MCF 10A (cell line): ENCODE measurements around the gene VAPA. TPM values are rescaled to one million over a fixed set of nuclear protein-coding genes. Genes with fewer than 3 reads are reported as not detected.
"Not testable (repeated sequence)": the region's sequence is repeated elsewhere in the genome, so short reads cannot be mapped to it uniquely, and the experiment has no call there.

Source experiments
- BruUV-seq: library from RNA; stranded (reverse); fragments of 400-500 nt; replicated peaks from 2 replicates; lab custom pipeline; 2021; lab: Mats Ljungman, UMichigan
- CTCF ChIA-PET: fragments of 300-600 bp; sonication (Branson Sonifier 250); formaldehyde crosslinking; extraction: SDS; loops from one replicate; lab custom pipeline; 2021; ENCODE audit warnings: antibody characterized with exemption, inconsistent platforms; lab: Yijun Ruan, JAX
- POLR2A ChIA-PET: fragments of 300-600, 350-650 bp; sonication (Branson Sonifier 250); formaldehyde crosslinking; extraction: SDS; loops from one replicate; lab custom pipeline; 2020; ENCODE audit warnings: antibody characterized with exemption, inconsistent platforms; lab: Yijun Ruan, JAX
- DNase-seq: peaks from one replicate; pipeline ENCODE4 v3.0.0-alpha.2; 2018; ENCODE audit not compliant: unreplicated experiment
- H3K27ac Mint-ChIP-seq: one replicate; pipeline ENCODE4 v1.8.0; 2022; ENCODE audit warnings: mild to moderate bottlenecking, low read depth, mixed read lengths; ENCODE audit not compliant: unreplicated experiment
- H3K27me3 Mint-ChIP-seq: one replicate; pipeline ENCODE4 v1.8.0; 2022; ENCODE audit warnings: mixed read lengths; ENCODE audit not compliant: insufficient read depth, unreplicated experiment
- H3K36me3 Mint-ChIP-seq: one replicate; pipeline ENCODE4 v1.8.0; 2022; ENCODE audit warnings: mild to moderate bottlenecking, moderate library complexity, mixed read lengths; ENCODE audit not compliant: insufficient read depth, unreplicated experiment
- H3K4me1 Mint-ChIP-seq: one replicate; pipeline ENCODE4 v1.8.0; 2022; ENCODE audit warnings: mixed read lengths; ENCODE audit not compliant: insufficient read depth, unreplicated experiment
- H3K4me3 Mint-ChIP-seq: one replicate; pipeline ENCODE4 v1.8.0; 2022; ENCODE audit warnings: mild to moderate bottlenecking, moderate library complexity, mixed read lengths; ENCODE audit not compliant: unreplicated experiment
- H3K9me3 Mint-ChIP-seq: one replicate; pipeline ENCODE4 v1.8.0; 2022; ENCODE audit warnings: mixed read lengths; ENCODE audit not compliant: unreplicated experiment
- intact Hi-C: fragments of 100-400 bp; cut with micrococcal nuclease; formaldehyde crosslinking; loops from 2 replicates; pipeline ENCODE4 v1.14.1; 2022
- total RNA-seq: library from RNA; stranded (reverse); gene quantifications from 2 replicates; pipeline ENCODE4 v1.2.3, GENCODE V29; 2022
- TF ChIP-seq, protein P1 (sequence below): fragments of 200-600 bp; IDR thresholded peaks from one replicate; pipeline ENCODE4 v1.8.0; 2022; ENCODE audit warnings: antibody characterized with exemption, mild to moderate bottlenecking; ENCODE audit not compliant: unreplicated experiment

VAPA gene
- total RNA-seq, 1 experiment from 2014 or later = 286 TPM

DNA sequence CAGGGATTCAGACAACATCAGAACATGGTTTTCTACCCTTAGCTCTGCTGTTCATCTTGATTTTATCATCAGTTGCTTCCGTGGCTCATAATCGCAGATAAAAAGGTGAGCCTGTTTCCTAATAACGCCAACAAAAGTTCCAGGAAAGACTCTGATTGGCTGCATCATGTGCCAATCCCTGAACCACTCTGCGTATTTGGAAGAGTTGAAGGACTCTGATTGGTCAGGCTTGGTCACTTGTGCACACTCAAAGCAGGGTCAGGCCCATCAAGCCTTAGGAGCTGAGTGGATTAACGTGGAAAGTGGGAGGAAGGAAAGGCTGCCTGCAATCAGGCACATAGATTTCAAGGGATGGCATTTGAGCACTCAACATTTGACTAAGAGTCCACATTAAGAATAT, 16.7 kb upstream of the VAPA start:
- no peaks in the 10 kb centered on the region for H3K36me3 Mint-ChIP-seq
- ChIA-PET POLR2A (interaction anchor here (0.7 to 0.9 kb wide), 2 partner anchors 8 to 61 kb away, joined by 3 read pairs; no protein-coding TSS in a partner anchor), CTCF (interaction anchor here (0.9 kb wide), 1 partner anchor 54 kb away, joined by 4 read pairs; no protein-coding TSS in a partner anchor)
- H3K27me3 Mint-ChIP-seq = no peaks in the 10 kb centered on the region
- no TSS peak for BruUV-seq
- H3K4me3 Mint-ChIP-seq = no peak overlapping the region
- TF ChIP-seq, protein P1, sequence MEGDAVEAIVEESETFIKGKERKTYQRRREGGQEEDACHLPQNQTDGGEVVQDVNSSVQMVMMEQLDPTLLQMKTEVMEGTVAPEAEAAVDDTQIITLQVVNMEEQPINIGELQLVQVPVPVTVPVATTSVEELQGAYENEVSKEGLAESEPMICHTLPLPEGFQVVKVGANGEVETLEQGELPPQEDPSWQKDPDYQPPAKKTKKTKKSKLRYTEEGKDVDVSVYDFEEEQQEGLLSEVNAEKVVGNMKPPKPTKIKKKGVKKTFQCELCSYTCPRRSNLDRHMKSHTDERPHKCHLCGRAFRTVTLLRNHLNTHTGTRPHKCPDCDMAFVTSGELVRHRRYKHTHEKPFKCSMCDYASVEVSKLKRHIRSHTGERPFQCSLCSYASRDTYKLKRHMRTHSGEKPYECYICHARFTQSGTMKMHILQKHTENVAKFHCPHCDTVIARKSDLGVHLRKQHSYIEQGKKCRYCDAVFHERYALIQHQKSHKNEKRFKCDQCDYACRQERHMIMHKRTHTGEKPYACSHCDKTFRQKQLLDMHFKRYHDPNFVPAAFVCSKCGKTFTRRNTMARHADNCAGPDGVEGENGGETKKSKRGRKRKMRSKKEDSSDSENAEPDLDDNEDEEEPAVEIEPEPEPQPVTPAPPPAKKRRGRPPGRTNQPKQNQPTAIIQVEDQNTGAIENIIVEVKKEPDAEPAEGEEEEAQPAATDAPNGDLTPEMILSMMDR = no peak
- H3K4me1 Mint-ChIP-seq = peaks cover 7% of the 10 kb centered on the region
- H3K9me3 Mint-ChIP-seq = no peaks in the 10 kb centered on the region
- intact Hi-C loops = no loop called here
- no peak for DNase-seq
- H3K27ac Mint-ChIP-seq = no peak overlapping the region

- H3K27ac Mint-ChIP-seq, H3K9me3 Mint-ChIP-seq, DNase-seq, H3K4me1 Mint-ChIP-seq, BruUV-seq, H3K27me3 Mint-ChIP-seq, intact Hi-C loops, H3K4me3 Mint-ChIP-seq, H3K36me3 Mint-ChIP-seq: not testable (repeated sequence)
- CTCF ChIA-PET = interaction anchor here (0.9 to 1.0 kb wide), 2 partner anchors 40 to 53 kb away, joined by 3 to 4 read pairs; no protein-coding TSS in a partner anchor
- POLR2A ChIA-PET = interaction anchor here (0.7 to 2.1 kb wide), 2 partner anchors 16 to 60 kb away, joined by 3 to 11 read pairs; partner anchors contain the start of gene VAPA
Observed at GRCh38 chr18:9897787-9898291, 16.0 kb upstream of the VAPA start.

- intact Hi-C loops = no loop called here
- H3K36me3 Mint-ChIP-seq = no peaks in the 10 kb centered on the region
- no peak overlapping the region for H3K27ac Mint-ChIP-seq
- DNase-seq = no peak
- no TSS peak for BruUV-seq
- H3K9me3 Mint-ChIP-seq = no peaks in the 10 kb centered on the region
- no peaks in the 10 kb centered on the region for H3K27me3 Mint-ChIP-seq
- CTCF ChIA-PET = interaction anchor here (0.6 to 1.2 kb wide), 5 partner anchors 41 to 324 kb away, joined by 3 to 4 read pairs (median 3); no protein-coding TSS in a partner anchor
- peaks cover 7% of the 10 kb centered on the region for H3K4me1 Mint-ChIP-seq
- TF ChIP-seq, protein P1 = no peak
- POLR2A ChIA-PET = interaction anchor here (0.7 to 2.1 kb wide), 6 partner anchors 13 to 882 kb away, joined by 3 to 11 read pairs (median 4); partner anchors contain the start of genes TXNDC2 and VAPA
- no peak overlapping the region for H3K4me3 Mint-ChIP-seq
Observed at GRCh38 chr18:9898792-9899549, 14.8 kb upstream of the VAPA start.

DNA sequence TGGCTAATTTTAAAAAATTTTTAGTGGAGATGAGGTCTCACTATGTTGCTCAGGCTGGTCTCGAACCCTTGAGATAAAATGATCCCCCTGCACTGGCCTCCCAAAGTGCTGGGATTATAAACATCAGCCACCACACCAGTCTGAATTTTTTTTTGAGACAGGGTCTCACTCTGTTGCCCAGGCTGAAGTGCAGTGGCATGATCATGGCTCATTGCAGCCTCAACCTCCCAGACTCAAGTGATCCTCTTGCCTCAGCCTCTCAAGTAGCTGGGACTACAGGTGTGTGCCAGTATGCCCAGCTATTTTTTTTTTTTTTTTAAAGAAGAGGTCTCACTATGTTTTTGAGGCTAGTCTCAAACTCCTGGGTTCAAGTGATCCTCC, 14.3 kb upstream of the VAPA start:
- H3K27ac Mint-ChIP-seq, H3K36me3 Mint-ChIP-seq, H3K27me3 Mint-ChIP-seq, intact Hi-C loops, BruUV-seq, H3K4me1 Mint-ChIP-seq, DNase-seq, H3K4me3 Mint-ChIP-seq, H3K9me3 Mint-ChIP-seq: not testable (repeated sequence)
- ChIA-PET CTCF (interaction anchor here (0.6 to 1.2 kb wide), 4 partner anchors 108 to 324 kb away, joined by 3 to 4 read pairs (median 3); no protein-coding TSS in a partner anchor), POLR2A (interaction anchor here (0.7 to 2.1 kb wide), 5 partner anchors 13 to 882 kb away, joined by 3 to 11 read pairs (median 5); partner anchors contain the start of genes TXNDC2 and VAPA)

DNA sequence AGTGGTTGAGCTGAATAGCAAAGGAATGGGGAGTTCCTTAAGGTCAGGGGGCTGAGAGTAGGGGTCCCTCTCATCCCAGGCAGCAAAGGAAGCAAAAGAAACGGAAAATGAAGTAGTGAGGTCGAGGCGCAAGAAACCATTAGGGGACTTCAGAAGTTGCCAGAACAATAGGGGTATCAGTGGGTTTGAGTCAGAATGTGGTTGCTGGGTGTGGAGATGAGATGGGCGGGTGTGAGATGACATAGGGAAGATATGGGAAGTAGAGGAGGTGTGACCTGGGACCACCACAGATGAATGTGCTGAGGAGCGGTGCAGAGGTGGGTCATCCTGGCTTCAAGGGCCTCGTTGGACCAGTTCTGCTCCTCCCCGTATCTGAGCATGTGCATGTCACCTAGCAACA, 13.1 kb upstream of the VAPA start:
- TF ChIP-seq, protein P1 = no peak
- H3K27ac Mint-ChIP-seq = no peak overlapping the region
- no peak for DNase-seq
- intact Hi-C loops = no loop called here
- POLR2A ChIA-PET = interaction anchor here (2.6 kb wide), 1 partner anchor 13 kb away, joined by 10 read pairs; the partner anchor contains the start of gene VAPA
- H3K4me1 Mint-ChIP-seq = peaks cover 7% of the 10 kb centered on the region
- no TSS peak for BruUV-seq
- H3K4me3 Mint-ChIP-seq = no peak overlapping the region
- CTCF ChIA-PET = no interaction called here
- H3K27me3 Mint-ChIP-seq = no peaks in the 10 kb centered on the region
- no peaks in the 10 kb centered on the region for H3K9me3 Mint-ChIP-seq
- H3K36me3 Mint-ChIP-seq = no peaks in the 10 kb centered on the region
